Neural progenitor cell (in vitro differentiated cells): ENCODE results near the gene MEGF6.

Experiments used
- CTCF ChIP-seq: fragments of 200-600 bp; sonication (generic); IDR thresholded peaks from 2 replicates; pipeline ENCODE4 v1.5.1; 2017; ENCODE audit warnings: antibody characterized with exemption, mild to moderate bottlenecking
- EZH2 ChIP-seq: fragments of 200-600 bp; sonication (generic); IDR thresholded peaks from 2 replicates; pipeline ENCODE4 v1.6.1; 2017; ENCODE audit warnings: antibody characterized with exemption, mild to moderate bottlenecking, moderate library complexity
- EZH2phosphoT487 ChIP-seq: fragments of 200-600 bp; sonication (generic); IDR thresholded peaks from 2 replicates; pipeline ENCODE4 v1.6.1; 2017; ENCODE audit warnings: antibody characterized with exemption

DNA sequence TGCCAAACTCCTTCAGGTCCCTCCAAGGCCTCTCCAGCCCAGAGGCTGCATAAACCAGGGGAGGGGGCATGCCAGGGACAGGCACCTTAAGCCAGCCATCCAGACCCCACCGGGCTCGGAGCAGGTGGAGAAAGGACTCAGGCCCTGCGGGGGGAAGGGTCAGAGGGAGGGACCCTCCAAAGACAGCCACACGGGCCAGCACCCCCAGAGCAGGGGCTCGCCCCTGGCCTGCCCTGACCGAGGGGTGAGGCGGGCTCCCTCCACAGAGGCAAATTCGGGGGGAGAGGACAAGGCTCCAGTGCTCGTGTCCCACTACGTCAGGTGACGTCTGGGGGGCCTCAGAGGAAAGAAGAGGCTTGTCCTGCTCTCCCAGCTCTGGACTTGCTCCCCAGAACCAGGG lies 8.2 kb downstream of the MEGF6 start:
- TF ChIP-seq CTCF (no peak), EZH2phosphoT487 (no peak), EZH2 (no peak)
